ENCODE measurements around the gene HYAL2. TPM values are rescaled to one million over a fixed set of nuclear protein-coding genes. Genes with fewer than 3 reads are reported as not detected.

HYAL2 gene
- total and polyA plus RNA-seq, 3 donors from 2014 or later, result 58.6 to 111 (median 90.9) TPM

DNA sequence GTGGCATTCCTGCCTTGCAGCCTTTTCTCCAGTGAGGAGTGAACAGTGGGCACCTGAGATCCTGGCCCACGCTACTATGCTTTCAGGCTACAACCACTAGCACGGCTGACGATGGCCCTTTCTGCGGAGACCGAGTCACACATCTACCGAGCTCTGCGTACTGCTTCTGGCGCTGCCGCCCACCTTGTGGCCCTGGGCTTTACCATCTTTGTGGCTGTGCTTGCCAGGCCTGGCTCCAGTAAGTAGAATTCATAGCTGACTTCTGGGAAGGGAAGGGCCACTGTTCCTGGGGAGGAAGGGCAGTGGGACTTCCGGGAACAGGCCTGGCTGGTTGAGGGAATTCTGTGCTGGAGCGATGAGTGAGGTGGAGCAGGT is 28.8 kb upstream of the HYAL2 start:
- 46 to 51% methylated on average over 11 of the region's 11 CpGs for WGBS, 2 donors
- Histone ChIP-seq H3K27me3 (no peaks in the 10 kb centered on the region), H3K36me3 (ENCODE audit: low read depth, missing control alignments) (no peaks in the 10 kb centered on the region), H3K4me1 (peaks cover 26% of the 10 kb centered on the region), H3K27ac (peak overlapping the region in 1 of 2 donors; percentile 88), H3K9me3 (no peaks in the 10 kb centered on the region), H3K4me3 (peak overlapping the region; percentile 70 to 71)
- no peak for TF ChIP-seq POLR2A (IDR thresholded peaks at IDR 0.05)
- TF ChIP-seq, protein P1, sequence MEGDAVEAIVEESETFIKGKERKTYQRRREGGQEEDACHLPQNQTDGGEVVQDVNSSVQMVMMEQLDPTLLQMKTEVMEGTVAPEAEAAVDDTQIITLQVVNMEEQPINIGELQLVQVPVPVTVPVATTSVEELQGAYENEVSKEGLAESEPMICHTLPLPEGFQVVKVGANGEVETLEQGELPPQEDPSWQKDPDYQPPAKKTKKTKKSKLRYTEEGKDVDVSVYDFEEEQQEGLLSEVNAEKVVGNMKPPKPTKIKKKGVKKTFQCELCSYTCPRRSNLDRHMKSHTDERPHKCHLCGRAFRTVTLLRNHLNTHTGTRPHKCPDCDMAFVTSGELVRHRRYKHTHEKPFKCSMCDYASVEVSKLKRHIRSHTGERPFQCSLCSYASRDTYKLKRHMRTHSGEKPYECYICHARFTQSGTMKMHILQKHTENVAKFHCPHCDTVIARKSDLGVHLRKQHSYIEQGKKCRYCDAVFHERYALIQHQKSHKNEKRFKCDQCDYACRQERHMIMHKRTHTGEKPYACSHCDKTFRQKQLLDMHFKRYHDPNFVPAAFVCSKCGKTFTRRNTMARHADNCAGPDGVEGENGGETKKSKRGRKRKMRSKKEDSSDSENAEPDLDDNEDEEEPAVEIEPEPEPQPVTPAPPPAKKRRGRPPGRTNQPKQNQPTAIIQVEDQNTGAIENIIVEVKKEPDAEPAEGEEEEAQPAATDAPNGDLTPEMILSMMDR (IDR thresholded peaks at IDR 0.05), result no peak
- DNase-seq, result no peak
- intact Hi-C loops (cut with DNase I; ENCODE audit: low total_unique reads), result no loop called here

DNA sequence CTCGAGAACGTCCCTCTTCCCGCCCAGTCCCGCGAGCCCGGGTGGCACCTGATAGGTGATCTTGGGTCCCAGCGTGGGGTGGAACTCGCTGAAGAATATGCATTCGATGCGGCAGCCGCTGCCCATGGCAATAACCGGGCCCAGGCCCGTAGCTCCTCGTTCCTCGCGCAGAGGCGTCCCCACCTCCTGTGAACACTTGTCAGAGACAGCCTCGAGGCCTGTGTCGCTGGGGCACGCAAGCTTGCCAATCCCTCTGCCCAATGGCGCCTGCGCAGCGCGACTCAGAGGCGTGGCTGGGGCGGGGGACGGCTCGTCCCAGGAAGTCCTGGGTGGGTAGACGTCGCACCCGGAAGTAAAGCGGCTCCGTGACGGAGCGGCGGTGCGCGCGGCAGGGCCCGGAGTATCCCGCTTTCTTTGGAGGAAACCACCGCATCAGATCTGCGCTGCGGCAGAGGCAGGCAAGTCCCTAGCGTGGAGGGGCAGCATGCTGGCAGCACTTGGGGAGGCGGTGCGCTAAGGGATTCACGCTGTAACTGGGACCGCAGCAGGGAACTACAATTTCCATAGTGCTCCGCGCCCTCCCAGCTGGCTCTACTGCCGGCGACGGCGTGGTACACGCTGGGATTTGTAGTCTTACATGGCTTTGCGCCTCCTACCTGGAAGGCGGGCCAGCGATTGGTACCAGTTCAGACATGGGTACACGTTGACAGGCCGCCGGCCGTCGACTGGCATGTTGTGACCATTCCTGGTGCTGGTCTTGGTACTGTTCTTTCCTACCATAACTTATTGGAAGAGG is 28.2 kb upstream of the HYAL2 start, which contains the start of the genes CYB561D2 and NPRL2:
Gene CYB561D2, plus strand, starts transcription at position 336 of the 796 bp plus-strand sequence. CDS start 572 bp downstream, outside the sequence.
Gene NPRL2, minus strand, starts transcription at position 249 of the 796 bp plus-strand sequence. Its CDS starts 123 bp downstream, at position 126.
- 0 to 1% methylated on average over 15 to 41 of the region's 64 CpGs for WGBS, 2 donors
- Histone ChIP-seq H3K36me3 (ENCODE audit: low read depth, missing control alignments) (no peaks in the 10 kb centered on the region), H3K4me1 (peaks cover 20% of the 10 kb centered on the region), H3K9me3 (no peaks in the 10 kb centered on the region), H3K27ac (peak within 1 kb of the TSS; percentile 40 to 88), H3K27me3 (no peaks in the 10 kb centered on the region), H3K4me3 (peak within 1 kb of the TSS; percentile 70 to 71)
- DNase-seq, result peak; percentile 97
- TF ChIP-seq, protein P1 (IDR thresholded peaks at IDR 0.05), result no peak
- peak; percentile 43 for TF ChIP-seq POLR2A (IDR thresholded peaks at IDR 0.05)
- intact Hi-C loops (cut with DNase I; ENCODE audit: low total_unique reads), result no loop called here

DNA sequence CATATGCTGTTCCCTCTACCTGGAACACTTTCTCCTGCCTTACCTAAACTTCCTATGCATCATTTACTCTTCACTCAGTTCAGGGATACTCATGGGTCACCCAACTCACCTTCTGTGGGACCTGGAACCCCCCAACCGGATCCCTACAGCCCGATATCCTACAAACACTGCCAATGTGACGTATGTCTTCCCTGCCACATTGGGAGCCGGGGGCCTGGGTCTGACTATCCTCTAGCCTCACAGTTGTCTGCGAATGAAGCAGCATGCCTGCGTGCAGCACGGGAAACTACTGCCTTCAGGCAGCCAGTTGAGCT is 27.6 kb upstream of the HYAL2 start:
- H3K27ac ChIP-seq, result peak overlapping the region; percentile 40 to 88
- no peak for DNase-seq
- peak overlapping the region; percentile 70 to 71 for H3K4me3 ChIP-seq
- H3K4me1 ChIP-seq, result peaks cover 20% of the 10 kb centered on the region
- no peaks in the 10 kb centered on the region for H3K27me3 ChIP-seq
- no peak for TF ChIP-seq POLR2A (IDR thresholded peaks at IDR 0.05)
- TF ChIP-seq, protein P1 (IDR thresholded peaks at IDR 0.05), result no peak
- no peaks in the 10 kb centered on the region for H3K9me3 ChIP-seq
- intact Hi-C loops (cut with DNase I; ENCODE audit: low total_unique reads), result no loop called here
- 4% methylated on average over 7 of the region's 7 CpGs for WGBS, 2 donors
- no peaks in the 10 kb centered on the region for H3K36me3 ChIP-seq (ENCODE audit: low read depth, missing control alignments)

DNA sequence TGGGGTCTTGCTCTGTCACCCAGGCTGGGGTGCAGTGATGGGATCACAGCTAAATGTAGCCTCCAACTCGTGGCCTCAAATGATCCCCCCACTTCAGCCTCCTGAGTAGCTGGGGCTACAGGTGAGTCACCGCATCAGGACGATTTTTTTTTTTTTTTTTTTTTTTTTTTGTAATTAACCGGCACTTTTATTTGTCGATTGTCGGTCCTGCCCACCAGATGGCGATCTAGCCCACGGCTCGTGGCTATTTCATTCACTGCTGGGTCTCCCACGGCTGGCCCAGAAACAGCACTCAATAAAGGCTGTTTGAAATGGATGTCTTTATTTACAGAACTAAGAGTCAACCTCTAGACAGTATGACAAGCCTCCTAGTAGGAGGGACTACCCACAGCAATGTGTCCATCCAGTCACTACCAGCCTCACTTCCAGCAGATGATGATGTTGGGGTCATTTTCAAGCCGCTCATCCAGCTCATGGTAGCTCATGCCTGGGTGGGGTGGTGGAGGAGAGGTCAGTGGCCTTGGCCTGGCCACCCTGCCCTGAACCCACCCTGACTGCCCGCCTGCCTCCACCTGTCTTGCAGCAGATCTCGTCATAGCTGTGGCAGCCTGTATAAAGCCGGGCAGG is 24.8 kb upstream of the HYAL2 start:
- H3K27me3 ChIP-seq, result no peaks in the 10 kb centered on the region
- no peak overlapping the region for H3K4me3 ChIP-seq
- H3K9me3 ChIP-seq, result no peaks in the 10 kb centered on the region
- intact Hi-C loops (cut with DNase I; ENCODE audit: low total_unique reads), result no loop called here
- DNase-seq, result peak; percentile 79
- TF ChIP-seq POLR2A (IDR thresholded peaks at IDR 0.05), result no peak
- TF ChIP-seq, protein P1 (IDR thresholded peaks at IDR 0.05), result peak; percentile 44 to 54 (median 50)
- peaks cover 24% of the 10 kb centered on the region for H3K4me1 ChIP-seq
- WGBS, 2 donors, result 31 to 36% methylated on average over 11 to 14 of the region's 14 CpGs
- H3K36me3 ChIP-seq (ENCODE audit: low read depth, missing control alignments), result no peaks in the 10 kb centered on the region
- no peak overlapping the region for H3K27ac ChIP-seq

Measured in testis (tissue), 3 donors.